ENCODE results near the gene INMT.

GRCh38 chr7:30703756-30704155 is 48.2 kb upstream of the INMT start:
- TF ChIP-seq CTCF (IDR thresholded peaks at IDR 0.05; ENCODE audit: low read depth, low read length) (no peak), EZH2phosphoT487 (IDR thresholded peaks at IDR 0.05; ENCODE audit: low read depth) (no peak)

Measured in OCI-LY3 (cell line).